MV-4-11 (cell line): Measurements from ENCODE around the gene FBXW9.
"Not testable (repeated sequence)": the region's sequence is repeated elsewhere in the genome, so short reads cannot be mapped to it uniquely, and the experiment has no call there.

Source experiments
- DNase-seq: peaks from one replicate; lab custom pipeline; 2025; lab: John Stamatoyannopoulos, UW

The FBXW9 gene

DNA sequence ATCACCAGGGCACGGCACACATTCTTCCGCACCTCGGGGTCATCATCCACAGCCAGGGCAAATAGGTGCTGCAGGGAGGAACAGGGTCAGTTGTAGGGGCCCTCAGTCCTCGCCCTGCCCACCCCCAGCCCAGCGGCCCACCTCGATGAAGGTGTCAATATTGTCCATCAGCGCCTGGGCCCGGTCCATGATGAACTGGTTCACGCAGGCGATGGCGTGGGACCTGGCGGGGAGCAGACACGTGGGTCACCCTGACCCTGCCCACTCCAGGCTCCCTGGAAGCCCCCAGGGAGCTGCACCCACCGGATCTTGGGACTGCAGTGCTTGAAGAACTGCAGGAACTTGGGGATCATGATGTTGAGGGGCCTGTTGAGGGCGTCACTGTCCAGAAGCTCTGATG, 18.7 kb upstream of the FBXW9 start:
- DNase-seq: no peak

GRCh38 chr19:12713304-12713703, 16.9 kb upstream of the FBXW9 start:
- DNase-seq: not testable (repeated sequence)

- not testable (repeated sequence) for DNase-seq
Measured at GRCh38 chr19:12712077-12712476, 15.6 kb upstream of the FBXW9 start.

DNA sequence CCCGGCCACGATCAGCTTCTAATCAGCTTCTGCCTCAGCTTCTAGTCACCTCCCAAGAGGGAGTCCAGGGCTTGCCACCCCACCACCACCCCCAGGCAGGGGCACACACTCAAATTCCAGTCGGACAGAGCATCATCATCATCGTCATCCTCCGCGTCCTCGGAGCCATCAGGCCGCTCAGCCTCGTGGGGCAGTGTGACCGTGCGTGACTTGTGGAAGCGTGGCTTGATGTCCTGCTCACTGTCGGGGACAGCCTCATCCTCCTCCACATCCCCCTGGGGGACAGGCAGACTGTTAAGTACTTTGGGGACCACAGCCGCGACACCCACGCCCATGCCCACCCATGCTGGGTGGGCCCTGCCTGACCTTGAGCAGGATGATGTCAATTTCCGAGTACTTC, 14.8 kb upstream of the FBXW9 start:
- DNase-seq: no peak

- DNase-seq: no peak
Measured at GRCh38 chr19:12708641-12709040, 12.2 kb upstream of the FBXW9 start.

GRCh38 chr19:12706332-12706718, 9.9 kb upstream of the FBXW9 start:
- DNase-seq: no peak

DNA sequence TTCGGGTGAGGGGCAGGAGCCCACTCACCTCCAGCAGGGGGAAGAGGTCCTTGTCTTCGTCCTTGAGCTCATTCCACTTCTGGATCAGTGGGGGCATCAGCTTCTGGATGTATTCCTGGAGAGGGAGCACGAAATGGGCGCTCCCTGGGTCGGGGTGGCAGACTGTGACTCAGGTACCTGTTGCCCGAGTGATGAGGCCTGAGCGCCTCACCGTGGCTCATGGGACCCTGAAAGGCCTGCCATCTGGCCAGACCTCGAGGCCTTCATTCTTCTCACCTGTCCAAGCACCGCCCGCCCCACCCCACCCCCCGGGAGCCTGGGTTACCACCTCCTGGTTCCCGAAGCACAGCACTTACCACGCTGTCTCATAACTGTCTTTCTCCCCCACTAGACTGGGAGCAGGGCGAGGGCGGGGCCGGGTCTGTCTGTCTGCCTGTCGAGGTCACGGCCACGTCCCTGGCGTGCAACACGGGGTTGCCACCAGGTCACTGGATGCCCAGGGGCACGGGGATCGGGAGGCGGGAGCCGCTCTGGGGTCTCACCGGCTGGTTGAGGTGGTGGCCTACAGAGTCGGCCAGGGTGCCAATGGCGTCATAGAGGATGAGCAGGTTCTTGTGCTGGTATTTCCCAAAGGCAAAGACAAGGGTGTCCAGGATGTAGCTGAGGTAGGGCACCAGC, 9.4 kb upstream of the FBXW9 start:
- DNase-seq: no peak

DNA sequence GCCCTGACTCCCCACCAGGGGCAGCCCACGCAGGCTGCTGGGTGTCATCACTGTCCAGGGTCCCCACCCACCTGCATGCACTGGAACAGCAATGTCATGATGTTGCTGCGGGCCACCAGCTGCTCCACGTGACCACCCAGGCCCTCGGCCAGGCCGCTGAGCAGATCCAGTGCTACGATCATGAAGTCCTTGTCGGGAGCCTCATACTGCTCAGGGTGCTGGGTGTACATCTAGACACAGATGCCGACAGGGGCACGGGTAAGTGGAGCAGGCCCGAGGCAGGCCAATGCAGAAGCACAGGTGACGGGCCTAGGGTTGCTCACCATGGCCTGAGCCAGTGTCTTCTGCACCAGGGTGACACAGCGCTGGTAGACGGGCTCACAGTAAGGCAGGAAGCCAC, 8.7 kb upstream of the FBXW9 start:
- DNase-seq: no peak

DNA sequence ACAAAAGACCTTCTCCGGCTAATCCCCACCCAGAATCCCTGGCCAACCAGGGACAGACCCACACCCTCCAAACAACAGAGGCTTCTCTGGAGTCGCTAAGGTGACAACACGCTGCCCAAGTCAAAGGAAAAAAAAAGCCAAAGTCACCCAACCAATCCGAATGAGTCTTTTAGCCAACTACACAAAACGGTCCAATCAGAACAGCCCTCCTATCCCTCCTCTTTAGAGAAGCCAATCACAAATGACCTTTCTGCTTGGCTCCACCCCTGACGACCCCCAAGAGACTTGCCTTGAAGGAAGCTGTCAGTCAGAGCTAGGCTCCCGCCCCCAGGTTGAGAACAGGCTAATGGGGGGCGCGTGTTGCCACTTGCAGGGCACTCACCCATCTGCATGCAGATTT, 6.6 kb upstream of the FBXW9 start:
- peak; percentile 68 for DNase-seq

GRCh38 chr19:12701596-12702282, 5.3 kb upstream of the FBXW9 start:
- no peak for DNase-seq

- peak; percentile 45 for DNase-seq
Measured at GRCh38 chr19:12698138-12698537, 1.7 kb upstream of the FBXW9 start.

- not testable (repeated sequence) for DNase-seq
Measured at GRCh38 chr19:12697425-12697824, 994 bp upstream of the FBXW9 start.

DNA sequence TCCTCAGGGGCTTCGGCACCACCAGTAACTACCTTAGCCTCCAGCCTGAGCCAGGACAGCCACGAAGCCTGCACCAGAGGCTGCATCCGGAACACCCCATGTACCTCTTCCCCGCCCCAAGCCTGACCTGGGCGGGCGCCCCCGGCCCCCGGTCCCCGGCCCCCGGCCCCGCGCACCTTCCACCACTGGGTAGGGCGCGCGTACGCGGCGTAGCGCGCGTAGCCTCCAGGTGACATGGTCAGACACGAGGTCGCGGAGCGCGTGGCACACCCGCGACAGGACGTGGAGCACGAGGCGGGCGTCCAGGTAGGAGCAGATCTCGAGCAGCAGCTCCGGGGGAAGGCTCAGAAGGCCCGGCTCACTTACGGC, 450 bp downstream of the FBXW9 start:
- no peak for DNase-seq

- no peak for DNase-seq
Measured at GRCh38 chr19:12695514-12695913, 917 bp downstream of the FBXW9 start.

DNA sequence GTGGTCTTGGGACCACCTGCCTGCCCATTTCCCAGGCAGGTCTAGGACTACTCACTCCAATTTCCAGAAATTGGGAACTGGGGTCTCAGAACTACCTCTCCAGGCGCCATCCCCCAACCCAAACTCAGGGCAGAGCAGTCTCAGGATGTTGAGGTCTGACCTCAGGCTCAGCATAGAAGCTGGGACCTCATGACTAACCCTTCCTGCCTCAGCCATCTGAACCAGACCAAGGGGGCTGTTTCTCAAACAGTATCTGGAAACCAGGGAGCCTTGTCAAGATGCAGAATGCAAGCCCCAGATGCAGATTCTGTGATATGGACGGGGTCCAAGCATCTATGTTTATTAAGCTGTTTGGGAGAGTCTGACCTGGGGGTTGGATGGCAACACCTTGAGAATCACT, 1.3 kb downstream of the FBXW9 start:
- DNase-seq: peak; percentile 49

- no peak for DNase-seq
Measured at GRCh38 chr19:12694641-12695040, 1.8 kb downstream of the FBXW9 start.

- DNase-seq: no peak
Measured at GRCh38 chr19:12692960-12693359, 3.5 kb downstream of the FBXW9 start.

GRCh38 chr19:12689581-12690216, 6.7 kb downstream of the FBXW9 start:
- no peak for DNase-seq

DNA sequence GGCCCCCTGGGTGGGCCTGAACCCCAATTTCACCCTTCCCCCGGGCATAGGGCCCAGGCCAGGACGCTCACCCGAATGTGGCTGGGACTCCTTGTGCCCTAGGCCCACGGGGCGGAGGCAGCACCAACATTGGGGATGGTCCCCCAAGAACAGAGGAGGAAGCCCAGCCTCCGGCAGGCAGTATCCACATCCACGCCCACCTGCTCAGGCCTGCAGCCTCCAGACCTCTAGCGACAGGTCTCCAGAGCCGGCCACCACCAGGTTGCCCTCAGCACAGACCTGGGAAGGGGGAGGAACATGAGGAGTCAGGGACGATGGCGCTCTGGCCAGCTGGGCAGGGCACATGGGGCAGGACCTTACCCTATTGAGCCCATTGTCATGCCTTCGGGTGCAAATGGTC, 7.4 kb downstream of the FBXW9 start:
- no peak for DNase-seq

GRCh38 chr19:12687496-12688196, 8.8 kb downstream of the FBXW9 start, which contains the start of gene GNG14:
Gene GNG14, plus strand, starts transcription at chr19:12687998. Its CDS starts 51 bp downstream, at chr19:12688049.
- no peak for DNase-seq

GRCh38 chr19:12685831-12686230, 10.6 kb downstream of the FBXW9 start:
- no peak for DNase-seq

DNA sequence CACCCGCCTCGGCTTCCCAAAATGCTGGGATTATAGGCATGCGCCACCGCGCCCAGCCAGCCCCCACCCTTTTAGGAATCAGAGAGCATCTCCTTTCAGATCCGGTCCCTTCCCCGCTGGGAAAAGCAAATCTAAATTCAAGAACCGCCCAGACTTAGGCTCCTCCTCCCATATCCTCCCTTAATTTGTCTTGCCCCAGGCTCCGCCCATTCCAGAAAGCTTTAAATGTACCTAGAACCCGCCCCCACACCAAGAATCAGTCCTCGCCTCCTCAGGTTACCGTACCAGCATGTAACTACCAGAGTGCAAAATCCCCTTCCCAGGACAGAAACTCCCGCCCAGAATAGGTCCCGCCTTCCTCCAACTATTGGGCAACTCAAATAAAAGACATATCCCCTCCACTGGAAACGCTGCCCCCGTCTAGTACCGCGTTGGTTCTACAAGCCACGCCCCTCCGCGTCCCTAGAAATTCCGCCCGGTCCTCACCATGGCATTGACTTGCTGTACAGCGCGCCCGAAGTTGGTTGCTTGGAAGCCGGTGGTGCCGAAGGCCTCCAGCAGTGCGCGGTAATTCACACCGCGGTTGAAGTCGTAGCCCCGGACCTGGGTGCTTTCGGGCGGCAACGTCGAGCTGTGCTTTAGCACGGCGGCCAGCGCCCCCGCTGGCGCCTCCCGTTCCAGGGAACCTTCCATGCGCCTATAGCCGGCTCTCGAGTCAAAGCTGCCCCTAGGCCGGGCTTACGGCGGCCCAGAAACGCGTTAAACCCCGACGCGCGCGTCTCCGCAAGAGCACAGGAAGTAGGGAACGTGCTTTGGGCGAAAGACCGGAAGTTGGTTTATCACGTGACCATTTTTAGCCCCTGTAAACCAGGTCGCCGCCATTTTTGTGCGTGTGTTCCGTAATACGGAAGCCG, 15.1 kb downstream of the FBXW9 start, which contains the start of gene DHPS:
Gene DHPS (minus strand): TSS at position 807 of the 914 bp plus-strand sequence. CDS start 114 bp downstream, at position 693.
- DNase-seq: peak; percentile 99
